Urothelium cell line (cell line): Measurements from ENCODE around the gene ARHGAP26.

Experiments
- DNase-seq: peaks from one replicate; pipeline ENCODE4 v3.0.0; 2011; ENCODE audit warnings: low spot score, mixed read lengths
- FAIRE-seq: peaks from 2 replicates; lab custom pipeline; 2011; peaks lifted over from hg19 to GRCh38; lab: Jason Lieb, UNC

Gene ARHGAP26

GRCh38 chr5:142869886-142870285 lies 99.7 kb downstream of the ARHGAP26 start:
- DNase-seq: no peak
- no peak for FAIRE-seq

GRCh38 chr5:142870532-142871362 lies 100.6 kb downstream of the ARHGAP26 start:
- no peak for DNase-seq
- no peak for FAIRE-seq

- FAIRE-seq (no peak), DNase-seq (no peak)
Observed at GRCh38 chr5:142871363-142872193, 101.4 kb downstream of the ARHGAP26 start.

GRCh38 chr5:142872217-142872616 lies 102.0 kb downstream of the ARHGAP26 start:
- no peak for FAIRE-seq
- DNase-seq: no peak

- DNase-seq (peak; percentile 13), FAIRE-seq (no peak)
Observed at GRCh38 chr5:142872795-142873194, 102.6 kb downstream of the ARHGAP26 start.

- FAIRE-seq (no peak), DNase-seq (no peak)
Observed at GRCh38 chr5:142873831-142874230, 103.7 kb downstream of the ARHGAP26 start.

GRCh38 chr5:142874540-142874939 lies 104.4 kb downstream of the ARHGAP26 start:
- FAIRE-seq (no peak), DNase-seq (peak; percentile 17)

- FAIRE-seq: no peak
Observed at GRCh38 chr5:142875936-142876335, 105.8 kb downstream of the ARHGAP26 start.

GRCh38 chr5:142876817-142877216 lies 106.6 kb downstream of the ARHGAP26 start:
- DNase-seq (no peak), FAIRE-seq (no peak)

More at GRCh38 chr5:142875936-142876335, 105.8 kb downstream of the ARHGAP26 start:
- DNase-seq: no peak

- FAIRE-seq (no peak), DNase-seq (no peak)
Observed at GRCh38 chr5:142878111-142878510, 107.9 kb downstream of the ARHGAP26 start.

- DNase-seq: no peak
- FAIRE-seq: no peak
Observed at GRCh38 chr5:142878638-142879037, 108.5 kb downstream of the ARHGAP26 start.

GRCh38 chr5:142881076-142881783 lies 111.1 kb downstream of the ARHGAP26 start:
- DNase-seq (no peak), FAIRE-seq (no peak)

- FAIRE-seq: no peak
- DNase-seq: no peak
Observed at GRCh38 chr5:142881784-142882126, 111.6 kb downstream of the ARHGAP26 start.

GRCh38 chr5:142883025-142883424 lies 112.8 kb downstream of the ARHGAP26 start:
- no peak for FAIRE-seq
- DNase-seq: no peak

- no peak for FAIRE-seq
- no peak for DNase-seq
Observed at GRCh38 chr5:142883438-142883837, 113.3 kb downstream of the ARHGAP26 start.

GRCh38 chr5:142884029-142884428 lies 113.9 kb downstream of the ARHGAP26 start:
- FAIRE-seq: no peak
- no peak for DNase-seq

- FAIRE-seq: no peak
- no peak for DNase-seq
Observed at GRCh38 chr5:142886211-142886610, 116.0 kb downstream of the ARHGAP26 start.

GRCh38 chr5:142886956-142887355 lies 116.8 kb downstream of the ARHGAP26 start:
- no peak for DNase-seq
- no peak for FAIRE-seq

GRCh38 chr5:142888469-142889085 lies 118.4 kb downstream of the ARHGAP26 start:
- peak; percentile 46 for DNase-seq
- no peak for FAIRE-seq

GRCh38 chr5:142892021-142892420 lies 121.8 kb downstream of the ARHGAP26 start:
- FAIRE-seq: no peak
- no peak for DNase-seq

- FAIRE-seq (no peak), DNase-seq (no peak)
Observed at GRCh38 chr5:142894315-142894714, 124.1 kb downstream of the ARHGAP26 start.
